WTC11 (cell line): Measurements from ENCODE around the gene RAC3. TPM values are rescaled to one million over a fixed set of nuclear protein-coding genes. Genes with fewer than 3 reads are reported as not detected.
A peak's percentile ranks its signal among the peaks of the same experiment; 100 is the strongest.

Source experiments
- ATAC-seq: fragments of 200-7000 bp; cut with Tn5 transposase; 2 replicates; pipeline ENCODE4 v1.10.0; 2021; ENCODE audit warnings: mild to moderate bottlenecking, moderate library complexity
- CTCF ChIA-PET: fragments of 300-600 bp; sonication (Branson Sonifier 250); formaldehyde crosslinking; loops from one replicate; lab custom pipeline; 2021; ENCODE audit warnings: antibody characterized with exemption; lab: Charles Lee
- POLR2A ChIA-PET: fragments of 350-600 bp; sonication (Branson Sonifier 250); formaldehyde crosslinking; loops from one replicate; lab custom pipeline; 2021; ENCODE audit warnings: antibody characterized with exemption; lab: Charles Lee
- DNase-seq: peaks from one replicate; pipeline ENCODE4 v3.0.0; 2021; ENCODE audit warnings: low spot score
- H3K27ac Mint-ChIP-seq: 2 replicates; pipeline ENCODE4 v1.8.0; 2021; ENCODE audit warnings: mixed read lengths
- H3K27me3 Mint-ChIP-seq: 2 replicates; pipeline ENCODE4 v1.8.0; 2021; ENCODE audit warnings: low read depth, mild to moderate bottlenecking, moderate library complexity, mixed read lengths
- H3K36me3 Mint-ChIP-seq: 2 replicates; pipeline ENCODE4 v1.8.0; 2021; ENCODE audit warnings: mixed read lengths
- H3K4me1 Mint-ChIP-seq: 2 replicates; pipeline ENCODE4 v1.8.0; 2022; ENCODE audit warnings: mixed read lengths
- H3K4me3 Mint-ChIP-seq: 2 replicates; pipeline ENCODE4 v1.8.0; 2021; ENCODE audit warnings: mild to moderate bottlenecking, moderate library complexity, mixed read lengths
- H3K9me3 Mint-ChIP-seq: 2 replicates; pipeline ENCODE4 v1.8.0; 2021; ENCODE audit warnings: mixed read lengths
- ATF6 ChIP-seq: sonication (generic); formaldehyde crosslinking; IDR thresholded peaks from 2 replicates; pipeline ENCODE4 v1.8.1; 2023; ENCODE audit warnings: mild to moderate bottlenecking, missing genetic modification reagents
- CREB1 ChIP-seq: sonication (generic); formaldehyde crosslinking; IDR thresholded peaks from 2 replicates; pipeline ENCODE4 v1.8.0; 2023; ENCODE audit warnings: mild to moderate bottlenecking, missing genetic modification reagents
- CREM ChIP-seq: sonication (generic); formaldehyde crosslinking; IDR thresholded peaks from 2 replicates; pipeline ENCODE4 v1.8.1; 2022; ENCODE audit warnings: mild to moderate bottlenecking, missing genetic modification reagents, moderate library complexity
- CTCF ChIP-seq: fragments of 200-600 bp; IDR thresholded peaks from 2 replicates; pipeline ENCODE4 v1.8.0; 2022; ENCODE audit warnings: antibody characterized with exemption
- HMGA2 ChIP-seq: fragments of 250-450 bp; sonication (Bioruptor Pico); IDR thresholded peaks from 2 replicates; pipeline ENCODE4 v1.4.0; 2021; ENCODE audit warnings: mild to moderate bottlenecking, moderate library complexity
- MXD4 ChIP-seq: fragments of 250-450 bp; sonication (Bioruptor Pico); IDR thresholded peaks from 2 replicates; pipeline ENCODE4 v1.8.0; 2021; ENCODE audit warnings: mild to moderate bottlenecking, moderate library complexity, borderline replicate concordance
- MYBL2 ChIP-seq: sonication (generic); formaldehyde crosslinking; IDR thresholded peaks from 2 replicates; pipeline ENCODE4 v1.8.1; 2023; ENCODE audit warnings: mild to moderate bottlenecking, moderate library complexity, missing genetic modification reagents
- NFE2L1 ChIP-seq: sonication (generic); formaldehyde crosslinking; IDR thresholded peaks from 2 replicates; pipeline ENCODE4 v1.8.1; 2023; ENCODE audit warnings: missing genetic modification reagents
- NR1H2 ChIP-seq: sonication (generic); formaldehyde crosslinking; IDR thresholded peaks from 2 replicates; pipeline ENCODE4 v1.9.0; 2021; ENCODE audit warnings: mild to moderate bottlenecking, moderate library complexity, missing genetic modification reagents
- RELA ChIP-seq: sonication (generic); formaldehyde crosslinking; IDR thresholded peaks from 2 replicates; pipeline ENCODE4 v1.8.1; 2022; ENCODE audit warnings: missing genetic modification reagents, mild to moderate bottlenecking, borderline replicate concordance
- SMAD3 ChIP-seq: sonication (generic); formaldehyde crosslinking; IDR thresholded peaks from 2 replicates; pipeline ENCODE4 v1.8.0; 2022; ENCODE audit warnings: missing genetic modification reagents, mild to moderate bottlenecking, borderline replicate concordance
- ZNF121 ChIP-seq: sonication (generic); formaldehyde crosslinking; IDR thresholded peaks from 2 replicates; pipeline ENCODE4 v1.8.0; 2023; ENCODE audit warnings: missing genetic modification reagents
- ZNF317 ChIP-seq: sonication (generic); formaldehyde crosslinking; IDR thresholded peaks from 2 replicates; pipeline ENCODE4 v1.8.1; 2023; ENCODE audit warnings: low read depth, mild to moderate bottlenecking, moderate library complexity, missing genetic modification reagents, borderline replicate concordance
- ZNF532 ChIP-seq: fragments of 250-450 bp; sonication (Bioruptor Pico); IDR thresholded peaks from 2 replicates; pipeline ENCODE4 v1.9.0; 2021; ENCODE audit warnings: mild to moderate bottlenecking, borderline replicate concordance
- total RNA-seq: library from RNA; stranded (reverse); gene quantifications from 3 replicates; pipeline ENCODE4 v1.2.3, GENCODE V29; 2021
- TF ChIP-seq, protein P1 (sequence below): sonication (generic); formaldehyde crosslinking; IDR thresholded peaks from 2 replicates; pipeline ENCODE4 v1.8.1; 2022; ENCODE audit warnings: low read depth, mild to moderate bottlenecking, moderate library complexity, missing genetic modification reagents, borderline replicate concordance
- TF ChIP-seq, protein P2 (sequence below): sonication (generic); formaldehyde crosslinking; IDR thresholded peaks from 2 replicates; pipeline ENCODE4 v1.8.1; 2023; ENCODE audit warnings: mild to moderate bottlenecking, missing genetic modification reagents, moderate library complexity
- TF ChIP-seq, protein P3 (sequence below): sonication (generic); formaldehyde crosslinking; IDR thresholded peaks from 2 replicates; pipeline ENCODE4 v1.8.0; 2023; ENCODE audit warnings: missing genetic modification reagents
- TF ChIP-seq, protein P4 (sequence below): fragments of 250-450 bp; sonication (Bioruptor Pico); IDR thresholded peaks from 2 replicates; pipeline ENCODE4 v1.9.0; 2021; ENCODE audit warnings: mild to moderate bottlenecking

RAC3 gene
- total RNA-seq, 1 experiment from 2014 or later: 163 TPM

DNA sequence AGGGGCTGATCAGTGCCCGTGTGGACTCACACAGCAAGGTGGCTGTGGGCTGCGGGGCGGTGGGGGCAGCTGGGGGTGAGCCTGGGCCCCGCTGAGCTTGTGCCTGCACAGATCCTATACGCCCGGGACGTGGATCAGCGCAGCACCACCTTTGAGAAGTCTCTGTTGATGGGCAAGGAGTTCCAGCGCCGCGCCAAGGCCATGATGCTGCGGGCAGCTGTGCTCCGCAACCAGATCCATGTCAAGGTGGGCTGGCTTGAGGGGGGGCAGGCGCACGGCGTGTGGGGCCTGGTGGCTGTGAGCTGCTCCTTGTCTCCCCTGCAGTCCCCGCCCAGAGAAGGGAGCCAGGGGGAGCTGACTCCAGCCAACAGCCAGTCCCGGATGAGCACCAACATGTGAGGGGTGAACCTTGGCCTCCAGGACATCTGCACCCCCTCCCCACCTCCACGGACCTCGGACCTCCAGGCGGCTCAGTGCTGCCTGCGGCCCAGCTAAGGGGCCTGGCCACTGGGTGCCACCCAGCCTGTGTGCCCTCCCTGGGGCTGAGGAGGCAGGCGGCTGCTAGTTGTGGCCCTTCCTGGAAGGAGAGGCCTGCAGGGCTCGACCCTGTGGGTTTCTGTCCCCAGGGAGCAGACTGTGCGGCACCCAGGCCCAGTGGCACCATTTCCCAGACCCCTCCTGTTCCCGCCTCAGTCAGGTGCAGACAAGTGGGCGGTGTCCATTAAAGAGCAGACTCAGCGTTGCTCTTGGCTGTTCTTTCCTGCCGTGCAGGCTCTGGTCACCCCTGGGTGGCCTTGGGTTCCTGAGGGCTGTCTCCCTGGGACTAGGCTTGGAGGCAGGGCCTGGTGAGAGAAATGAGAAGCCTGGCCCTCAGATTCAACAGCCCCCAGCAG, 25.5 kb downstream of the RAC3 start (continued):
- TF ChIP-seq, protein P1, sequence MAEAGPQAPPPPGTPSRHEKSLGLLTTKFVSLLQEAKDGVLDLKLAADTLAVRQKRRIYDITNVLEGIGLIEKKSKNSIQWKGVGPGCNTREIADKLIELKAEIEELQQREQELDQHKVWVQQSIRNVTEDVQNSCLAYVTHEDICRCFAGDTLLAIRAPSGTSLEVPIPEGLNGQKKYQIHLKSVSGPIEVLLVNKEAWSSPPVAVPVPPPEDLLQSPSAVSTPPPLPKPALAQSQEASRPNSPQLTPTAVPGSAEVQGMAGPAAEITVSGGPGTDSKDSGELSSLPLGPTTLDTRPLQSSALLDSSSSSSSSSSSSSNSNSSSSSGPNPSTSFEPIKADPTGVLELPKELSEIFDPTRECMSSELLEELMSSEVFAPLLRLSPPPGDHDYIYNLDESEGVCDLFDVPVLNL (CRISPR knock-in tag): no peak
- TF ChIP-seq NFE2L1 (CRISPR knock-in tag): no peak
- TF ChIP-seq CREM (CRISPR knock-in tag): no peak
- TF ChIP-seq ZNF317 (CRISPR knock-in tag): no peak
- TF ChIP-seq CTCF: no peak
- TF ChIP-seq MYBL2 (CRISPR knock-in tag): no peak

DNA sequence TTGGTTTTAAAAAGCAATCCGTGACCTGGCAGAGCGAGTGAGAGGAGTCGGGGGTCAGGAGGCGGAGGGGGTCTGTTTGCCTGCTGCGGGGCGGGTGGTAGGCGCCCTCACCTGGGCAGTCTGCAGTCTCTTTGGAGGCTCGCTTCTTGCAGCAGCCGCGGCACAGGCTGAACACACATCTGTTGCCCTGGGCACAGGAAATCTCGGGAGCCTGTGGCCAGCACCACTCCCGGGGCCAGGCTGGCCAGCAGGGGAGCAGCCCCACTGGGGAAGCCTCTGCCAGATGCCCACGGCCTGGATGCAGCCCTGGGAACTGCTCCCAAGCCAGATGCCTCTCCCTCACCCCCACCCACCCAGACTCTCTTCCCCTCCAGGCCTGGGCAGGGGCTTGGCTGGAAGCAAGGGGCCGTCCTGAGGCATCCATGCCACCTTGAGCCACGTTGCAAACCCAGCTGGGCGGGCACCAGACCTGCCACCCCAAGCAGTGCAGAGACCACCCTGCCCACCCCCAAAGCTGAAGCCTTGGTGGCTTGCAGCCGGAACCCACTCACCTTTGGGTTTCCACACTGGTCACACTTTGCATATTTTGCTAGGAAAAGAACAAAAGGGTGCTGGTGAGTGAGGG, 26.9 kb downstream of the RAC3 start:
- ATAC-seq (peak; percentile 33; the same call in 1 of the 2 replicates), DNase-seq (no peak)
- H3K36me3 Mint-ChIP-seq: peaks cover 8% of the 10 kb centered on the region; the same call in 1 of the 2 replicates
- H3K27ac Mint-ChIP-seq: no peak overlapping the region
- H3K4me3 Mint-ChIP-seq: no peak overlapping the region
- H3K4me1 Mint-ChIP-seq: no peaks in the 10 kb centered on the region
- no peaks in the 10 kb centered on the region for H3K27me3 Mint-ChIP-seq
- H3K9me3 Mint-ChIP-seq: no peaks in the 10 kb centered on the region
- CTCF ChIA-PET: interaction anchor here (2.9 kb wide), 1 partner anchor 21 kb away, joined by 11 read pairs; the partner anchor contains the start of gene DCXR
- POLR2A ChIA-PET: interaction anchor here (1.5 kb wide), 1 partner anchor 28 kb away, joined by 4 read pairs; no protein-coding TSS in a partner anchor
- TF ChIP-seq ATF6 (no peak), CTCF (no peak), MXD4 (CRISPR knock-in tag) (no peak), MYBL2 (CRISPR knock-in tag) (no peak), HMGA2 (no peak), ZNF121 (CRISPR knock-in tag) (no peak), CREB1 (CRISPR knock-in tag) (no peak), NR1H2 (CRISPR knock-in tag) (no peak), RELA (CRISPR knock-in tag) (no peak), SMAD3 (CRISPR knock-in tag) (no peak), NFE2L1 (CRISPR knock-in tag) (no peak), ZNF532 (CRISPR knock-in tag) (no peak)
- TF ChIP-seq, protein P2, sequence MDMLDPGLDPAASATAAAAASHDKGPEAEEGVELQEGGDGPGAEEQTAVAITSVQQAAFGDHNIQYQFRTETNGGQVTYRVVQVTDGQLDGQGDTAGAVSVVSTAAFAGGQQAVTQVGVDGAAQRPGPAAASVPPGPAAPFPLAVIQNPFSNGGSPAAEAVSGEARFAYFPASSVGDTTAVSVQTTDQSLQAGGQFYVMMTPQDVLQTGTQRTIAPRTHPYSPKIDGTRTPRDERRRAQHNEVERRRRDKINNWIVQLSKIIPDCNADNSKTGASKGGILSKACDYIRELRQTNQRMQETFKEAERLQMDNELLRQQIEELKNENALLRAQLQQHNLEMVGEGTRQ: no peak
- TF ChIP-seq, protein P3, sequence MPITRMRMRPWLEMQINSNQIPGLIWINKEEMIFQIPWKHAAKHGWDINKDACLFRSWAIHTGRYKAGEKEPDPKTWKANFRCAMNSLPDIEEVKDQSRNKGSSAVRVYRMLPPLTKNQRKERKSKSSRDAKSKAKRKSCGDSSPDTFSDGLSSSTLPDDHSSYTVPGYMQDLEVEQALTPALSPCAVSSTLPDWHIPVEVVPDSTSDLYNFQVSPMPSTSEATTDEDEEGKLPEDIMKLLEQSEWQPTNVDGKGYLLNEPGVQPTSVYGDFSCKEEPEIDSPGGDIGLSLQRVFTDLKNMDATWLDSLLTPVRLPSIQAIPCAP (CRISPR knock-in tag): no peak
- TF ChIP-seq, protein P4, sequence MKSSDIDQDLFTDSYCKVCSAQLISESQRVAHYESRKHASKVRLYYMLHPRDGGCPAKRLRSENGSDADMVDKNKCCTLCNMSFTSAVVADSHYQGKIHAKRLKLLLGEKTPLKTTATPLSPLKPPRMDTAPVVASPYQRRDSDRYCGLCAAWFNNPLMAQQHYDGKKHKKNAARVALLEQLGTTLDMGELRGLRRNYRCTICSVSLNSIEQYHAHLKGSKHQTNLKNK (CRISPR knock-in tag): no peak
